Skeletal muscle satellite cell (primary cell): ENCODE measurements around the gene SLC35E4.

Source experiments
- H3K27me3 ChIP-seq: 2 replicates; pipeline ENCODE4 v1.7.0; 2013; ENCODE audit warnings: low read length; ENCODE audit not compliant: control insufficient read depth, insufficient read depth
- H3K36me3 ChIP-seq: 2 replicates; pipeline ENCODE4 v1.7.0; 2013; ENCODE audit warnings: mild to moderate bottlenecking, control low read depth, low read length; ENCODE audit not compliant: insufficient read depth
- H3K4me1 ChIP-seq: 2 replicates; pipeline ENCODE4 v1.7.0; 2013; ENCODE audit warnings: low read length; ENCODE audit not compliant: control insufficient read depth, insufficient read depth
- H3K4me2 ChIP-seq: 2 replicates; pipeline ENCODE4 v1.7.0; 2013; ENCODE audit warnings: mild to moderate bottlenecking, low read length
- H3K4me3 ChIP-seq: 2 replicates; pipeline ENCODE4 v1.7.0; 2013; ENCODE audit warnings: low read length
- H3K9ac ChIP-seq: 2 replicates; pipeline ENCODE4 v1.7.0; 2013; ENCODE audit warnings: mild to moderate bottlenecking, low read depth, low read length, moderate library complexity
- H3K9me3 ChIP-seq: replicated peaks from 2 replicates; pipeline ENCODE4 v1.7.0; 2013; ENCODE audit warnings: mild to moderate bottlenecking, control low read depth, low read length

The SLC35E4 gene

DNA sequence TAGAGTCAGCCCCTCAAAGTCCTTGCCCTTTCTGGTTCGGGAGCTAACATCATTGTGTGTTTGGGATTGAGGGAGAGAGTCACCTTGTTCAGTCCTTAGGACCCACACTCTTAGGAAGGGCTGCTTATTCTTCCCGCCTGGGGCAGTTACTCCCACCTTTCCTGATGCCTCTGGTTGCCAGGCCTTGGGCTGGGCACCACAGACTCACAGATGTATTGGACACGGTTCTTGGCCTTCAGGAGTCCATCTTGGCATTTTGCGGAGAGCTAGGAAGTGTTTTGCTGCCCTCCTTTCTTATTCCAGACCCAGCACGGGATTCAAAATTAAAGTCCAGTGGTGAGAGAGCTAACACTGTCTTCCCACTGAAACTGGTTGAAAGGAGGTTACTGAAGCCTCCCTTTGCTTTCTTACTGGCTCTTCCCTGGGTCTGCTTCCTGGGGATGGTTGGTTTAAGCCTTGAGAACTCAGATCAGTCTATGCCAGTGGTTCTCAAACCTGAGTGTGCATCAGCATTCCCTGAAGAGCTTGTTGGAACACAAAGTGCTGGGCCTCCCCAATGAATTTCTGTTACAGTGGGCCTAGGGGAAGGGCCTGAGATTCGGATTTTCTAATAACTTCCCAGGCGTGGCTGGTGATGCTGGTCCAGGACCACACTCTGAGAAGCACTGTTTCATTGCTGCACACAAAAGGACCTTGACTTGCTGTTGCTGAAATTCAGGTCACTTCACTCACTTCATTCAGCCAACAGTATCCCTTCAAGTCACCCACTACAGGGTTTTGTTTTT, 60.5 kb downstream of the SLC35E4 start:
- H3K36me3 ChIP-seq, result no peaks in the 10 kb centered on the region
- H3K4me3 ChIP-seq, result no peak overlapping the region
- H3K27me3 ChIP-seq, result no peaks in the 10 kb centered on the region
- no peak overlapping the region for H3K9ac ChIP-seq
- H3K4me1 ChIP-seq, result peaks cover 11% of the 10 kb centered on the region
- peak overlapping the region; percentile 95 for H3K4me2 ChIP-seq
- no peaks in the 10 kb centered on the region for H3K9me3 ChIP-seq
